ENCODE data around the gene CAMTA1. TPM values are rescaled to one million over a fixed set of nuclear protein-coding genes. Genes with fewer than 3 reads are reported as not detected.
"Not testable (repeated sequence)": the region's sequence is repeated elsewhere in the genome, so short reads cannot be mapped to it uniquely, and the experiment has no call there.

CAMTA1 gene
- total and polyA plus RNA-seq, 4 donors: 48.1 to 140 (median 52.3) TPM

- DNase-seq (no peak), ATAC-seq (ENCODE audit: insufficient read depth, low FRiP score) (no peak)
- H3K4me3 ChIP-seq: no peak overlapping the region
- H3K27ac ChIP-seq (ENCODE audit: low read depth in 1 of 2, low read length in 1 of 2): no peak overlapping the region
- H3K4me1 ChIP-seq (ENCODE audit: control insufficient read depth in 5 of 5, insufficient read depth in 5 of 5, low read length in 5 of 5): peaks cover 0 to 6% (median 0%) of the 10 kb centered on the region in 5 donors
- no peak for TF ChIP-seq CTCF (IDR thresholded peaks at IDR 0.05; ENCODE audit: control extremely low read depth, extremely low read depth)
- H3K9me3 ChIP-seq (ENCODE audit: control insufficient read depth in 4 of 4, insufficient read depth in 3 of 4, low read length in 3 of 4): no peaks in the 10 kb centered on the region
- H3K9ac ChIP-seq (ENCODE audit: insufficient read depth in 1 of 2, low read length in 2 of 2): no peak overlapping the region
- no peaks in the 10 kb centered on the region for H3K36me3 ChIP-seq (ENCODE audit: control insufficient read depth in 4 of 4, insufficient read depth in 4 of 4, low read length in 4 of 4)
- WGBS, 2 donors: 87 to 98% methylated on average over 4 of the region's 4 CpGs
- peaks cover 0 to 20% (median 19%) of the 10 kb centered on the region in 3 donors for H3K27me3 ChIP-seq (ENCODE audit: control insufficient read depth in 3 of 3, insufficient read depth in 3 of 3, low read length in 2 of 3)
Observed at GRCh38 chr1:7707527-7707926, 922.3 kb downstream of the CAMTA1 start.

DNA sequence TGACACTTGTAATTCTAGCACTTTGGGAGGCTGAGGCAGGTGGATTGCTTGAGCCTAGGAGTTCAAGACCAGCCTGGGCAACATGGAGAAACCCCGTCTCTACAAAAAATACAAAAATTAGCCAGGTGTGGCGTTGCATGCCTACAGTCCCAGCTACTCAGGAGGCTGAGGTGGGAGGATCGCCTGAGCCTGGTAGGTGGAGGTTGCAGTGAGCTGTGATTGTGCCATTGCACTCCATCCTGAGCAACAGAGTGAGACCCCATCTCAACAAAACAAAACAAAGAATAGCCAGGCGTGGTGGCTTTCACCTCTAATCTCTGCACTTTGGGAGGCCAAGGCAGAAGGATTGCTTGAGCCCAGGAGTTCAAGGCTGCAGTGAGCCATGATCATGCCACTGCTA lies 922.8 kb downstream of the CAMTA1 start:
- peaks cover 0 to 18% (median 18%) of the 10 kb centered on the region in 3 donors for H3K27me3 ChIP-seq (ENCODE audit: control insufficient read depth in 3 of 3, insufficient read depth in 3 of 3, low read length in 2 of 3)
- H3K27ac ChIP-seq (ENCODE audit: low read depth in 1 of 2, low read length in 1 of 2); H3K9me3 ChIP-seq (ENCODE audit: control insufficient read depth in 4 of 4, insufficient read depth in 3 of 4, low read length in 3 of 4); H3K4me1 ChIP-seq (ENCODE audit: control insufficient read depth in 5 of 5, insufficient read depth in 5 of 5, low read length in 5 of 5); H3K9ac ChIP-seq (ENCODE audit: insufficient read depth in 1 of 2, low read length in 2 of 2); DNase-seq; H3K4me3 ChIP-seq; H3K36me3 ChIP-seq (ENCODE audit: control insufficient read depth in 4 of 4, insufficient read depth in 4 of 4, low read length in 4 of 4); ATAC-seq (ENCODE audit: insufficient read depth, low FRiP score): not testable (repeated sequence)
- 92 to 95% methylated on average over 4 of the region's 4 CpGs for WGBS, 2 donors

GRCh38 chr1:7710859-7711258 lies 925.6 kb downstream of the CAMTA1 start:
- Histone ChIP-seq H3K4me1 (ENCODE audit: control insufficient read depth in 5 of 5, insufficient read depth in 5 of 5, low read length in 5 of 5) (peaks cover 0 to 2% (median 0%) of the 10 kb centered on the region in 5 donors), H3K9ac (ENCODE audit: insufficient read depth in 1 of 2, low read length in 2 of 2) (no peak overlapping the region), H3K9me3 (ENCODE audit: control insufficient read depth in 4 of 4, insufficient read depth in 3 of 4, low read length in 3 of 4) (no peaks in the 10 kb centered on the region), H3K27ac (ENCODE audit: low read depth in 1 of 2, low read length in 1 of 2) (no peak overlapping the region), H3K4me3 (no peak overlapping the region), H3K27me3 (ENCODE audit: control insufficient read depth in 3 of 3, insufficient read depth in 3 of 3, low read length in 2 of 3) (peaks cover 0 to 12% (median 9%) of the 10 kb centered on the region in 3 donors), H3K36me3 (ENCODE audit: control insufficient read depth in 4 of 4, insufficient read depth in 4 of 4, low read length in 4 of 4) (no peaks in the 10 kb centered on the region)
- 81 to 85% methylated on average over 3 of the region's 3 CpGs for WGBS, 2 donors
- TF ChIP-seq CTCF (IDR thresholded peaks at IDR 0.05; ENCODE audit: control extremely low read depth, extremely low read depth): no peak
- ATAC-seq (ENCODE audit: insufficient read depth, low FRiP score): no peak
- DNase-seq: no peak

- TF ChIP-seq CTCF (IDR thresholded peaks at IDR 0.05; ENCODE audit: control extremely low read depth, extremely low read depth): no peak
- Histone ChIP-seq H3K4me1 (ENCODE audit: control insufficient read depth in 5 of 5, insufficient read depth in 5 of 5, low read length in 5 of 5) (no peaks in the 10 kb centered on the region), H3K4me3 (no peak overlapping the region), H3K27ac (ENCODE audit: low read depth in 1 of 2, low read length in 1 of 2) (no peak overlapping the region), H3K27me3 (ENCODE audit: control insufficient read depth in 3 of 3, insufficient read depth in 3 of 3, low read length in 2 of 3) (no peaks in the 10 kb centered on the region), H3K9me3 (ENCODE audit: control insufficient read depth in 4 of 4, insufficient read depth in 3 of 4, low read length in 3 of 4) (no peaks in the 10 kb centered on the region), H3K36me3 (ENCODE audit: control insufficient read depth in 4 of 4, insufficient read depth in 4 of 4, low read length in 4 of 4) (no peaks in the 10 kb centered on the region), H3K9ac (ENCODE audit: insufficient read depth in 1 of 2, low read length in 2 of 2) (no peak overlapping the region)
- ATAC-seq (ENCODE audit: insufficient read depth, low FRiP score) (no peak), DNase-seq (no peak)
- 90 to 94% methylated on average over 8 of the region's 8 CpGs for WGBS, 2 donors
Observed at GRCh38 chr1:7712731-7713323, 927.6 kb downstream of the CAMTA1 start.

All from lung (tissue), 12 donors.